HG03045 (cell line): ENCODE results near the gene PCDHGB7.
"Not testable (repeated sequence)": the region's sequence is repeated elsewhere in the genome, so short reads cannot be mapped to it uniquely, and the experiment has no call there.

Experiments
- ATAC-seq: cut with Tn5 transposase; IDR thresholded peaks from one replicate; pipeline ENCODE4 v1.9.1; 2021; ENCODE audit warnings: mild to moderate bottlenecking, moderate library complexity; ENCODE audit not compliant: unreplicated experiment

The PCDHGB7 gene

GRCh38 chr5:141394401-141395187, 22.9 kb upstream of the PCDHGB7 start:
- ATAC-seq = not testable (repeated sequence)

- peak; percentile 90 for ATAC-seq
These were observed 19.5 kb upstream of the PCDHGB7 start, which contains the start of gene PCDHGB5 for GRCh38 chr5:141397756-141398551. PCDHGB5 (plus strand) TSS chr5:141397947; CDS start chr5:141398128, 181 bp downstream.

- ATAC-seq = no peak
These were observed 18.9 kb upstream of the PCDHGB7 start for GRCh38 chr5:141398608-141399007.

GRCh38 chr5:141399555-141400258, 17.8 kb upstream of the PCDHGB7 start:
- ATAC-seq = no peak

GRCh38 chr5:141402553-141403243, 14.8 kb upstream of the PCDHGB7 start, which contains the start of gene PCDHGA9:
PCDHGA9 (plus strand) TSS chr5:141402778; CDS start chr5:141402953, 175 bp downstream.
- ATAC-seq = no peak

- no peak for ATAC-seq
These were observed 14.1 kb upstream of the PCDHGB7 start for GRCh38 chr5:141403387-141403786.

GRCh38 chr5:141407790-141408505, 9.5 kb upstream of the PCDHGB7 start, which contains the start of gene PCDHGB6:
PCDHGB6 (plus strand) TSS chr5:141408021; CDS start chr5:141408203, 182 bp downstream.
- not testable (repeated sequence) for ATAC-seq

GRCh38 chr5:141409598-141410306, 7.7 kb upstream of the PCDHGB7 start:
- no peak for ATAC-seq

- ATAC-seq = no peak
These were observed 5.9 kb upstream of the PCDHGB7 start for GRCh38 chr5:141411575-141411974.

- ATAC-seq = peak; percentile 59
These were observed 4.5 kb upstream of the PCDHGB7 start, which contains the start of gene PCDHGA10 for GRCh38 chr5:141412854-141413539. PCDHGA10 (plus strand) TSS chr5:141412987; CDS start chr5:141413176, 189 bp downstream.

GRCh38 chr5:141413540-141414069, 3.9 kb upstream of the PCDHGB7 start:
- ATAC-seq = no peak

- ATAC-seq = not testable (repeated sequence)
These were observed 2.8 kb upstream of the PCDHGB7 start for GRCh38 chr5:141414548-141415274.

GRCh38 chr5:141415275-141415618, 2.2 kb upstream of the PCDHGB7 start:
- ATAC-seq = not testable (repeated sequence)

GRCh38 chr5:141419074-141419880, 1.8 kb downstream of the PCDHGB7 start:
- no peak for ATAC-seq

GRCh38 chr5:141420855-141421488, 3.5 kb downstream of the PCDHGB7 start, which contains the start of gene PCDHGA11:
PCDHGA11 (plus strand) TSS chr5:141421051; CDS start chr5:141421228, 177 bp downstream.
- ATAC-seq = peak; percentile 39

GRCh38 chr5:141421489-141421855, 4.0 kb downstream of the PCDHGB7 start:
- no peak for ATAC-seq
